B cell (primary cell): Measurements from ENCODE around the gene MCM6. TPM values are rescaled to one million over a fixed set of nuclear protein-coding genes. Genes with fewer than 3 reads are reported as not detected.
"Not testable (repeated sequence)": the region's sequence is repeated elsewhere in the genome, so short reads cannot be mapped to it uniquely, and the experiment has no call there.

Experiments
- ATAC-seq: fragments of 200-7000 bp; cut with Tn5 transposase; one replicate; pipeline ENCODE4 v1.10.0; 2021; ENCODE audit warnings: low read depth, mild to moderate bottlenecking, moderate number of reproducible peaks, moderate library complexity
- CTCF ChIA-PET: fragments of 350-600 bp; sonication (Branson Sonifier 250); formaldehyde crosslinking; loops from one replicate; lab custom pipeline; 2021; ENCODE audit warnings: antibody characterized with exemption, inconsistent platforms; lab: Charles Lee
- POLR2A ChIA-PET: fragments of 350-600 bp; sonication (Branson Sonifier 250); formaldehyde crosslinking; loops from one replicate; lab custom pipeline; 2021; ENCODE audit warnings: antibody characterized with exemption; lab: Charles Lee
- DNase-seq: peaks from one replicate; pipeline ENCODE4 v3.0.0; 2013
- H2AFZ ChIP-seq: 2 replicates; pipeline ENCODE4 v1.6.1; 2012; ENCODE audit warnings: mild to moderate bottlenecking, low read depth, low read length; ENCODE audit not compliant: insufficient read depth, poor library complexity, severe bottlenecking
- H3K27ac ChIP-seq, 2 donors: 1 replicate in 1 of 2; 2 replicates in 1 of 2; pipeline ENCODE4 v1.5.1; 2012 to 2013; ENCODE audit warnings: low read length in 2 of 2, mild to moderate bottlenecking in 2 of 2, moderate library complexity in 1 of 2
- H3K27me3 ChIP-seq, 4 experiments: fragments of 200-600 bp in 1 of 4; sonication (generic) in 1 of 4; replicated peaks in 1 of 4; 1 replicate in 2 of 4; 2 replicates in 2 of 4; pipeline versions ENCODE4 v1.6.1 to v1.7.0; 2013 to 2016; ENCODE audit warnings: low read length in 3 of 4, mild to moderate bottlenecking in 2 of 4, mixed read lengths in 1 of 4, moderate library complexity in 1 of 4; ENCODE audit not compliant: insufficient read depth in 4 of 4, control insufficient read depth in 3 of 4; ENCODE audit errors: control extremely low read depth in 1 of 4
- H3K36me3 ChIP-seq, 2 experiments: replicated peaks in 1 of 2; 1 replicate in 1 of 2; 2 replicates in 1 of 2; pipeline versions ENCODE4 v1.6.1 to v1.7.1; 2013; ENCODE audit warnings: low read length in 1 of 2; ENCODE audit not compliant: insufficient read depth in 2 of 2, control insufficient read depth in 1 of 2; ENCODE audit errors: control extremely low read depth in 1 of 2, extremely low read depth in 1 of 2
- H3K4me1 ChIP-seq, 2 donors: fragments of 200-600 bp in 1 of 2; sonication (generic) in 1 of 2; 1 replicate in 1 of 2; 2 replicates in 1 of 2; pipeline versions ENCODE4 v1.5.1 to v1.6.1; 2013 to 2017; ENCODE audit warnings: low read length in 2 of 2; ENCODE audit not compliant: control insufficient read depth in 2 of 2, insufficient read depth in 2 of 2
- H3K4me2 ChIP-seq: replicated peaks from 2 replicates; pipeline ENCODE3; 2012; ENCODE audit warnings: mild to moderate bottlenecking, low read depth, low read length; ENCODE audit not compliant: poor library complexity, severe bottlenecking
- H3K4me3 ChIP-seq, 5 experiments: fragments of 200-600 bp in 1 of 5; sonication (generic) in 1 of 5; 1 replicate in 3 of 5; 2 replicates in 2 of 5; pipeline versions ENCODE4 v1.5.1 to v1.7.0; 2011 to 2016; ENCODE audit warnings: low read length in 4 of 5, mild to moderate bottlenecking in 4 of 5, low read depth in 2 of 5, control low read depth in 1 of 5, moderate library complexity in 1 of 5; ENCODE audit not compliant: insufficient read depth in 1 of 5; ENCODE audit errors: control extremely low read depth in 1 of 5, extremely low read depth in 1 of 5
- H3K79me2 ChIP-seq: fragments of 200-600 bp; sonication (generic); one replicate; pipeline ENCODE4 v1.6.0; 2016; ENCODE audit warnings: low read length; ENCODE audit not compliant: control insufficient read depth, insufficient read depth
- H3K9ac ChIP-seq: fragments of 200-600 bp; sonication (generic); 2 replicates; pipeline ENCODE4 v1.6.1; 2017; ENCODE audit warnings: mild to moderate bottlenecking, low read length, moderate library complexity
- H3K9me3 ChIP-seq, 3 donors: one replicate each; pipeline versions ENCODE4 v1.6.1 to v1.7.1; 2013; ENCODE audit warnings: low read length in 2 of 3; ENCODE audit not compliant: control insufficient read depth in 2 of 3, insufficient read depth in 1 of 3; ENCODE audit errors: control extremely low read depth in 1 of 3
- H4K20me1 ChIP-seq: 2 replicates; pipeline ENCODE4 v1.6.0; 2012; ENCODE audit warnings: mild to moderate bottlenecking, low read length; ENCODE audit not compliant: insufficient read depth, control insufficient read depth, poor library complexity, severe bottlenecking
- H3K27ac Mint-ChIP-seq: one replicate; pipeline ENCODE4 v1.8.0; 2021; ENCODE audit warnings: mixed read lengths
- H3K27me3 Mint-ChIP-seq: one replicate; pipeline ENCODE4 v1.8.0; 2021; ENCODE audit warnings: mixed read lengths
- H3K4me1 Mint-ChIP-seq: one replicate; pipeline ENCODE4 v1.8.0; 2021; ENCODE audit warnings: mixed read lengths
- H3K4me3 Mint-ChIP-seq: one replicate; pipeline ENCODE4 v1.8.0; 2021; ENCODE audit warnings: mixed read lengths
- H3K9me3 Mint-ChIP-seq: one replicate; pipeline ENCODE4 v1.8.0; 2022; ENCODE audit warnings: mixed read lengths; ENCODE audit not compliant: insufficient read depth
- CTCF ChIP-seq: fragments of 200-600 bp; IDR thresholded peaks from one replicate; pipeline ENCODE4 v1.8.0; 2022; ENCODE audit warnings: antibody characterized with exemption, mild to moderate bottlenecking
- EZH2 ChIP-seq: IDR thresholded peaks from 2 replicates; pipeline ENCODE4 v1.6.1; 2012; ENCODE audit warnings: borderline replicate concordance, low read depth, mild to moderate bottlenecking, moderate library complexity, low read length; ENCODE audit not compliant: insufficient read depth, poor library complexity, severe bottlenecking
- WGBS: methylation state at CpG from one replicate; pipeline ENCODE4 v1.1.5; 2013; ENCODE audit warnings: missing lambda C conversion rate; ENCODE audit not compliant: insufficient coverage; 5-methylcytosine and 5-hydroxymethylcytosine counted together
- intact Hi-C: fragments of 100-400 bp; cut with micrococcal nuclease; formaldehyde crosslinking; loops from one replicate; pipeline ENCODE4 v1.10.0; 2022
- polyA plus RNA-seq: library from polyadenylated mRNA; depleted of rRNA; stranded (reverse); fragments of >200 nt; gene quantifications from 2 replicates; pipeline ENCODE4 v1.2.3, GENCODE V29; 2012
- total RNA-seq, 2 donors: library from RNA; stranded (reverse); fragments of 120-200 nt in 1 of 2; gene quantifications; 1 replicate in 1 of 2; 2 replicates in 1 of 2; pipeline versions ENCODE4 v1.2.3 to v1.2.4, GENCODE V29; 2013 to 2022

MCM6 gene
- total and polyA plus RNA-seq, 2 donors (not counting 1 experiment from before 2014, with no cell fraction given): 2.3 to 30.0 TPM

GRCh38 chr2:135796606-135797005 is 79.6 kb downstream of the MCM6 start:
- Histone ChIP-seq H3K27ac (no peak overlapping the region), H3K9me3 (peaks cover 0 to 22% (median 16%) of the 10 kb centered on the region in 3 donors), H3K79me2 (no peaks in the 10 kb centered on the region), H4K20me1 (no peaks in the 10 kb centered on the region), H3K4me2 (no peak overlapping the region), H3K36me3 (no peaks in the 10 kb centered on the region), H3K4me1 (peaks cover 0 to 8% of the 10 kb centered on the region in 2 donors), H3K4me3 (no peak overlapping the region), H2AFZ (no peak overlapping the region), H3K27me3 (no peaks in the 10 kb centered on the region), H3K9ac (no peak overlapping the region)
- H3K4me3 Mint-ChIP-seq: no peak overlapping the region
- H3K4me1 Mint-ChIP-seq: peaks cover 20% of the 10 kb centered on the region
- no peak overlapping the region for H3K27ac Mint-ChIP-seq
- TF ChIP-seq EZH2: no peak
- TF ChIP-seq CTCF: no peak
- ChIA-PET POLR2A (interaction anchor here (0.6 kb wide), 1 partner anchor 13 kb away, joined by 4 read pairs; no protein-coding TSS in a partner anchor), CTCF (interaction anchor here (0.5 to 3.2 kb wide), 21 partner anchors 9 to 846 kb away, joined by 3 to 35 read pairs (median 4); no protein-coding TSS in a partner anchor)
- no peaks in the 10 kb centered on the region for H3K27me3 Mint-ChIP-seq
- peaks cover 3% of the 10 kb centered on the region for H3K9me3 Mint-ChIP-seq
- no peak for DNase-seq
- no peak for ATAC-seq
- WGBS: 100% methylated on average over 7 of the region's 8 CpGs
- intact Hi-C loops: loop anchor here (1.0 to 5.0 kb wide), 2 partner anchors 794 to 807 kb away; no protein-coding TSS in a partner anchor

GRCh38 chr2:135795641-135796040 is 80.6 kb downstream of the MCM6 start:
- ATAC-seq, H3K4me3 ChIP-seq, H3K36me3 ChIP-seq, H3K79me2 ChIP-seq, POLR2A ChIA-PET, H3K27me3 ChIP-seq, H3K4me3 Mint-ChIP-seq, H3K9me3 Mint-ChIP-seq, H3K27ac Mint-ChIP-seq, H2AFZ ChIP-seq, H4K20me1 ChIP-seq, H3K27ac ChIP-seq, DNase-seq, H3K9ac ChIP-seq, H3K27me3 Mint-ChIP-seq, H3K4me2 ChIP-seq, H3K4me1 ChIP-seq: not testable (repeated sequence)
- CTCF ChIA-PET: interaction anchor here (0.6 to 0.8 kb wide), 3 partner anchors 791 to 1687 kb away, joined by 3 to 4 read pairs (median 3); no protein-coding TSS in a partner anchor
- no CpG with 5 or more reads among the region's 4 CpGs for WGBS
- intact Hi-C loops: loop anchor here (5.0 kb wide), 1 partner anchor 793 kb away; no protein-coding TSS in a partner anchor
- H3K9me3 ChIP-seq: peaks cover 0 to 16% (median 9%) of the 10 kb centered on the region in 3 donors
- H3K4me1 Mint-ChIP-seq: peaks cover 20% of the 10 kb centered on the region
